AG09309 (cell line): ENCODE measurements around the gene NUFIP2.
A peak's percentile ranks its signal among the peaks of the same experiment; 100 is the strongest.

Experiments used
- DNase-seq: peaks from one replicate; pipeline ENCODE4 v3.0.0-alpha.2; 2010; ENCODE audit warnings: low read depth
- H3K4me3 ChIP-seq: 2 replicates; pipeline ENCODE4 v1.5.1; 2011; ENCODE audit warnings: mild to moderate bottlenecking, low read depth, low read length, moderate library complexity; ENCODE audit not compliant: control insufficient read depth
- CTCF ChIP-seq: IDR thresholded peaks from 2 replicates; pipeline ENCODE4 v1.5.1; 2011; ENCODE audit warnings: mild to moderate bottlenecking, low read depth, low read length, inconsistent platforms; ENCODE audit not compliant: insufficient read depth, control insufficient read depth; ENCODE audit errors: missing control alignments

NUFIP2 gene

GRCh38 chr17:29256735-29257466, 37.0 kb downstream of the NUFIP2 start:
- no peak overlapping the region for H3K4me3 ChIP-seq
- DNase-seq: no peak
- no peak for TF ChIP-seq CTCF

- H3K4me3 ChIP-seq: no peak overlapping the region
- TF ChIP-seq CTCF: no peak
- DNase-seq: no peak
Observed at GRCh38 chr17:29255926-29256522, 37.9 kb downstream of the NUFIP2 start.

- DNase-seq: no peak
- no peak for TF ChIP-seq CTCF
- H3K4me3 ChIP-seq: no peak overlapping the region
Observed at GRCh38 chr17:29253037-29253436, 40.9 kb downstream of the NUFIP2 start.

- TF ChIP-seq CTCF: peak; percentile 35
- H3K4me3 ChIP-seq: no peak overlapping the region
- no peak for DNase-seq
Observed at GRCh38 chr17:29252101-29252791, 41.7 kb downstream of the NUFIP2 start.

GRCh38 chr17:29251184-29251583, 42.8 kb downstream of the NUFIP2 start:
- no peak for TF ChIP-seq CTCF
- no peak for DNase-seq
- no peak overlapping the region for H3K4me3 ChIP-seq

GRCh38 chr17:29250666-29251065, 43.3 kb downstream of the NUFIP2 start:
- TF ChIP-seq CTCF: no peak
- DNase-seq: no peak

More at GRCh38 chr17:29250666-29251065, 43.3 kb downstream of the NUFIP2 start:
- no peak overlapping the region for H3K4me3 ChIP-seq
